ENCODE data around the gene CCDC12. TPM values are rescaled to one million over a fixed set of nuclear protein-coding genes. Genes with fewer than 3 reads are reported as not detected.

Gene CCDC12
- total RNA-seq, 4 donors from 2014 or later, result 55.5 to 87.5 (median 67.5) TPM

GRCh38 chr3:46890132-46890531 lies 86.4 kb downstream of the CCDC12 start:
- WGBS, 2 donors, result 75 to 100% methylated on average over 1 of the region's 1 CpG
- no peak for TF ChIP-seq POLR2A (IDR thresholded peaks at IDR 0.05)
- TF ChIP-seq CTCF (IDR thresholded peaks at IDR 0.05), result no peak
- no peak overlapping the region for H3K4me3 ChIP-seq
- intact Hi-C loops (cut with DNase I), result loop anchor here (5.0 kb wide), 1 partner anchor 183 kb away; no protein-coding TSS in a partner anchor
- peaks cover 0 to 70% (median 0%) of the 10 kb centered on the region in 4 donors for H3K27me3 ChIP-seq
- no peaks in the 10 kb centered on the region for H3K36me3 ChIP-seq
- no peak for DNase-seq
- H3K27ac ChIP-seq, result no peak overlapping the region
- H3K9me3 ChIP-seq, result no peaks in the 10 kb centered on the region
- H3K4me1 ChIP-seq, result peaks cover 8 to 33% (median 10%) of the 10 kb centered on the region in 3 donors

GRCh38 chr3:46889381-46890110 lies 87.0 kb downstream of the CCDC12 start:
- no peak for DNase-seq
- H3K9me3 ChIP-seq, result no peaks in the 10 kb centered on the region
- TF ChIP-seq CTCF (IDR thresholded peaks at IDR 0.05), result no peak
- TF ChIP-seq POLR2A (IDR thresholded peaks at IDR 0.05), result no peak
- no peaks in the 10 kb centered on the region for H3K36me3 ChIP-seq
- WGBS, 2 donors, result 49 to 52% methylated on average over 3 to 6 of the region's 6 CpGs
- H3K4me1 ChIP-seq, result peaks cover 8 to 39% (median 10%) of the 10 kb centered on the region in 3 donors
- intact Hi-C loops (cut with DNase I), result loop anchor here (5.0 kb wide), 1 partner anchor 182 kb away; no protein-coding TSS in a partner anchor
- H3K27me3 ChIP-seq, result peaks cover 0 to 75% (median 0%) of the 10 kb centered on the region in 4 donors
- no peak overlapping the region for H3K27ac ChIP-seq
- H3K4me3 ChIP-seq, result no peak overlapping the region

- H3K4me3 ChIP-seq, result no peak overlapping the region
- no peak overlapping the region for H3K27ac ChIP-seq
These were observed 87.8 kb downstream of the CCDC12 start for GRCh38 chr3:46888705-46889104.

GRCh38 chr3:46887980-46888494 lies 88.5 kb downstream of the CCDC12 start:
- no peak for DNase-seq
- Histone ChIP-seq H3K36me3 (no peaks in the 10 kb centered on the region), H3K9me3 (no peaks in the 10 kb centered on the region), H3K4me3 (no peak overlapping the region), H3K4me1 (peaks cover 4 to 43% (median 8%) of the 10 kb centered on the region in 3 donors), H3K27me3 (peaks cover 0 to 75% (median under 1%) of the 10 kb centered on the region in 4 donors), H3K27ac (no peak overlapping the region)
- no peak for TF ChIP-seq POLR2A (IDR thresholded peaks at IDR 0.05)
- TF ChIP-seq CTCF (IDR thresholded peaks at IDR 0.05), result no peak
- intact Hi-C loops (cut with DNase I), result no loop called here
- 69 to 75% methylated on average over 4 to 5 of the region's 7 CpGs for WGBS, 2 donors

More at GRCh38 chr3:46888705-46889104, 87.8 kb downstream of the CCDC12 start:
- Histone ChIP-seq H3K27me3 (peaks cover 0 to 75% (median 0%) of the 10 kb centered on the region in 4 donors), H3K4me1 (peaks cover 8 to 43% (median 9%) of the 10 kb centered on the region in 3 donors), H3K36me3 (no peaks in the 10 kb centered on the region), H3K9me3 (no peaks in the 10 kb centered on the region)
- TF ChIP-seq CTCF (IDR thresholded peaks at IDR 0.05) (no peak), POLR2A (IDR thresholded peaks at IDR 0.05) (no peak)
- intact Hi-C loops (cut with DNase I), result no loop called here
- WGBS, 2 donors, result 63% methylated on average over 4 to 11 of the region's 13 CpGs
- no peak for DNase-seq

GRCh38 chr3:46885612-46886011 lies 90.9 kb downstream of the CCDC12 start:
- TF ChIP-seq POLR2A (IDR thresholded peaks at IDR 0.05) (no peak), CTCF (IDR thresholded peaks at IDR 0.05) (no peak)

More at GRCh38 chr3:46885612-46886011, 90.9 kb downstream of the CCDC12 start:
- intact Hi-C loops (cut with DNase I), result no loop called here
- H3K4me3 ChIP-seq, result no peak overlapping the region
- peaks cover 11 to 75% (median 16%) of the 10 kb centered on the region in 4 donors for H3K27me3 ChIP-seq
- WGBS, 2 donors, result 100% methylated on average over 1 of the region's 3 CpGs; no CpG with 5 or more reads in 1 of the 2 donors
- no peak overlapping the region for H3K27ac ChIP-seq
- H3K9me3 ChIP-seq, result no peaks in the 10 kb centered on the region
- H3K4me1 ChIP-seq, result peaks cover 10 to 50% (median 16%) of the 10 kb centered on the region in 3 donors
- no peaks in the 10 kb centered on the region for H3K36me3 ChIP-seq
- DNase-seq, result no peak
